GM21619 (cell line): Measurements from ENCODE around the gene FOXO3.

Source experiments
- ATAC-seq: cut with Tn5 transposase; IDR thresholded peaks from one replicate; pipeline ENCODE4 v1.9.1; 2021; ENCODE audit not compliant: unreplicated experiment

FOXO3 gene

DNA sequence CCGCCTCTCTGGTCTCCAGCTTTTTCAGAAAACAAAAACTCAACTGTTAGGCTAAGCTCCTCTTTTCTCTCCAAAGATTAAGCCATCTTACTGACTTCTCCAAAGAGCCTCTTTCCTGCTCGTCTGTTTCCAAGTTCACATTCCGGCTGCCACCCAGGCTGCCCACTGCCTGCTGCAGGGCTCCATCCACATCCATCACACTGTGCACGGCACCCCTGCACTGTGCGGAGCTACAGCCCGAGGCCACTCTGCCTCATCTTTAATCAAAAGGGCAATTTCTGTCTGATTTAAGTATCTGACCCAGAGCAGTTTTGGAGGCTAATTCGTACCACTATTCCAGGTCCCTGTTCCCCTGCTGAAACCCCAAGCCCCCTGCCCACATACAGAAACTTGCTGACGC, 145.9 kb downstream of the FOXO3 start:
- ATAC-seq, result no peak

DNA sequence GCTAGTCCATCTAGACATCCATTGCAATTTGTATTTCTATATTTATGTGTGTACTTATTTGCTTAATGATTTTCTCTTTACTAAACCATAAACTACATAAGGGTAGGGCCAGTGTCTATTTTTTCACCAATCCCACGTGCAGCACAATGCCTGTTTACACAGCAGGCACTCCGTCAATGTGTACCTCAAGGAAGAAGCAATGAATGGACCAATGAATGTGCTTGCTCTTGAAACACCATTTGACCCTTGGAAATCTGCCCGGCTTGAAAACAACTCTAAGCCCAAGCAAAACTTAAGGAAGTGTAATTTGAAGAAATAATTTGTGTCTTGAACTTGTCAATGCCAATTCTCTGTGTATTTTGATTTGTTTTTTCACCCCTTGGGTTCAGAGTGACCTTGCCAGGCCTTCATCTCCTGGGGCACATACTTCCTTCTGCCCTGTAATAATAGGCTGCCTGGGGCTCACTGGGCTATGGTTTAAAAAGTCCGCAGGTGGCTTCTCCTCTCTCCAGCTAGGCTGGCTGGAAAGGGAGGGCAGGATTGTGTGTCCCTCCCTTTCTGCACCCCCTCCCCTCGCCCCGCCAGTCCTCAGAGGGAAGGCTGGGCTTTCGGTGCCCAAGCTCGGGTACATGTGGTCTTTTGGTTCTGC, 146.7 kb downstream of the FOXO3 start:
- no peak for ATAC-seq

DNA sequence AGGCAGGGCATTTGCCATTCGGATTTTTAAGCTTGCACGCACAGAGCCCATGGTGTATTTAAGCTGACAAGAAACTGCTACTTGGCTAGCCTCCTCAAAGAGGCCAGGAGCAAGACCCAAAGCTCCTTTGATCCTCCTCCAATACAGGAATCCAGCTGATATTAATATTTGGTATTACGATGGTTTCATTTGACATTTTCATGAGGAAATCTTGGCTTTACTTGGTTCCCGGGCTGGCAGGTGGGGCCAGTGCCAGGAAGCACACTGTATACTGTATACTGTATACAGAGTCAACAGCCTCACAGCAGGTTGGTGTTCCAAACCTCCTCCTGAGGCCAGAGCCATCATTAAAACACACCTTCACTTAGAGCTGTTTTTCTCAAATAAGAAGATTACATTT, 149.3 kb downstream of the FOXO3 start:
- no peak for ATAC-seq

DNA sequence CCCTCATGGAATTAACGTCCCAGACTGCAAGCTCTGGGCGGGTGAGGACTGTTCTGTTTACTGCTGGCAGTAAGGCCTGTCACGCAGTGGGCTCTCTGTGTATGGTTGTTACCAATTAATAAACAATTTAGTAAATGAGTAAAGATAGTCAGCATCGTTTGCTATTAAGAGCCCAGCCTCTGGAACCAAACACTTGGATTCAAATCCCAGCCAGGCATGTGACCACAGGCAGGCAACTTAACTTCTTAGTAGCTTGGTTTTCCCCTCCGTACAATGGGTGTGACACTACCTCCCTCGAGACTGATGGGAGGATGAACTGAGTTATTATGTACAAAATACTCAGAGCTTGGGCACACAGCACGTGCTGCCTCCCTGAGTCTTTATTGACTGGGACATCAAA, 149.8 kb downstream of the FOXO3 start:
- ATAC-seq, result no peak

DNA sequence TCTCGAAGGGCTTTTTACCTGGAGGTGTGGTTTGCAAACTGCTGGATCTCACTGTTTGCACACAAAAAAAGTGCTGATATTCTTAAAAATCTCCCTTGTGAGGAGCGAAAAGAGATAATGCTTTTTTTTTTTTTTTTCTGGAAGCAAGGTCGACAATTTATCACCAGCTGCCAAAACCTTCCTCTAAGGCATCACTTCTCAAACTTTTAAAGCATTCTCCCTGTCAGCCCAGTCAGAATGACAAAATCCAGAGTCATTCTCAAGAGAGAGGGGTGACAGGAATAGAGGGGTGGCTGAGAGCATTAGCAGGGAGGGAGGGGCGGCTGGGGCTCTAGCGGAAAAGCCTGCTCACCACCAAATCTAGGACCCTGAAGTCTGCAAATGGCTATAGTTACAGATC, 150.4 kb downstream of the FOXO3 start:
- no peak for ATAC-seq

DNA sequence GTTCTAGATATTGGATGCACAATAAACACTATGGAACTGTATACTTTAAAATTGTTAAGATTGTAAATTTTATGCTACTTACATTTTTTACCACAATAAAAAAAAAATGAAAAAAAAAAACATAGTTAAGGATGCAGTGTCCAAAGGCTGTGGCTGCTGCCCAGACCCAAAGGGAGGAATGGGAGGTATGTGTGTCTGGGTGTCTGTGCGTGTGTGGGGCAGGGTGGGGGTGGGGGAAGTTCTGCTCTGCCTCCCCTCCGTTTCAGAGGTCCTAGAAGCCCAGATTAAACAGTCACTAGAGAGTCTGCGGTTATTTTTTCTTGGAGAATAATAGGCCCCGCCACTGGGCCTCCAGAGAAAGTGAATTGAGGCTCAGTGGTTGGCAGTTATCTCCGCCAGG, 151.1 kb downstream of the FOXO3 start:
- ATAC-seq, result no peak

DNA sequence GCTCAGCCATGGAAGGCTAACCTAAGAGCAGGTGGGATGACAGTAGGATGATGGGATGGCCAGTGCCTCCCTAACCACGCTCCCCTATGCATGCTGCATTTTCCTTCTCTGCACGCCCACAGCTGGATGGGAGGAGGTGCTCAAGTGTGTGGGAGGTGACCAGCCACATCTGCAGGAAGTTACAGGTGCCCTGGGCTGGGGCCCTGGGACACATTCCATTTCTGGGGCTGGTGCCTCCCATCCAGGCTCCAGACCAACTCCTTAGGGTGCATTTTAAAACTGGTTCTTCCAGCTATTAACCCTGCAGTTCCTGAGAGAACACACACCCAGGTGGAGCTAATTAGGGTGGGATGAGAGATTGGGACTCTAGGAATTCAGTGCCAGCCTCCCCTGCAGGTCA, 152.2 kb downstream of the FOXO3 start:
- no peak for ATAC-seq

DNA sequence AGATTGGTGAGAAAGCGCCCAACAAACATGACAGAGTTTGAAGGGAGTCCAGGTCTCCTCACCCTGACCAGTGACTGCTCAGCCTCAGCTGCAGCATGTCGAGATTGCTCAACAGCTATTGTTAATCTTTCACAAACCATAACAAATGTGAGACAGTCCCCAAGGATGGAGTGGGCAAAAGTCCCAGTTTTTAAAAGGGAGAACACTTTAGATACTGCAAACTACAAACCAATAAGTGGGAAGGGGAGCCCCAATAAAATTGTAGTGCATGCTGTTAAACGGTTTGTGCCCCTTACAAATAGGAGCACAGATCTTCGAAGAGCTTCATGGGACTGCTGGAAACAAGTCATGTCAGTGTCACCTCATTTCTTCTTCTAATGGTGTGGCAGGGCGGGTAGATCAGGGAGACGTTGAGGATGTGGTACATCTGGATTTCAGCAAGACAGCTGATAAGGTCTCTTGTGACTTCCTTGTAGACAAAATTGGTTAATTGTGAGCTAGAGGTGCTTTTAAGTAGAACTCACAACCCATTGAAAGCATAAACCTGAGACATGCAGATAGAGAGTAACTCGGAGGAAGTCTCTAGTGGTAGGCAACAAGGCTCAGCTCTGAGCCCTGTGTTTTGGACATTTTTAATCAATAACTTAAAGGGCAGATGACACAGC, 153.5 kb downstream of the FOXO3 start:
- no peak for ATAC-seq

DNA sequence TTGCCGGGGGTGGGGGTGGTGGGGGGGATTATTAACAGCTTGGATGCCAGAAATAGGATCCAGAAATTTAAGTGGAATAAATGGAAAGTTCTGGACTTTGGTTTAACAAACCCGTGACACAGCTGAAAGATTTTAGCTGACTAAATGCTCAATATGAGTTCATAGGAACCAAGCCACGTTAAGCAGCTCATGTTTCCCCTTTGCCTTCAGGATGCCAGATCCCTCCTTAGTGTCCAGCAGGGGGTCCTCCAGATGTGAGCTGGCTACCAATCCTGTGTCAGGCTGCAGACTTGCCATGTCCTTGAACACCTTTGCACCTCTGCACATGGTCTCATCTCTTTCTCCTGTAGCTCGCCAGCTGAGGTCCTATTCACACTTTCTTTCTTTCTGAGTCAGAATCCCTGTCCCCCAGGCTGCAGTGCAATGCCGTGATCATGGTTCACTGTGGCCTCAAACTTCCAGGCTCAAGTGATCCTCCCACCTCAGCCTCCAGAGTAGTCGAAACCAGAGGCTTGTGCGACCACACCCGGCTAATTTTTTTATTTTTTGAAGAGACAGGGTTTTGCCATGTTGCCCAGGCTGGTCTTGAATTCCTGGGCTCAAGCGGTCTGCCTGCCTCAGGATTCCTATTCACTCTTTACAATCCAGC, 154.2 kb downstream of the FOXO3 start:
- no peak for ATAC-seq

DNA sequence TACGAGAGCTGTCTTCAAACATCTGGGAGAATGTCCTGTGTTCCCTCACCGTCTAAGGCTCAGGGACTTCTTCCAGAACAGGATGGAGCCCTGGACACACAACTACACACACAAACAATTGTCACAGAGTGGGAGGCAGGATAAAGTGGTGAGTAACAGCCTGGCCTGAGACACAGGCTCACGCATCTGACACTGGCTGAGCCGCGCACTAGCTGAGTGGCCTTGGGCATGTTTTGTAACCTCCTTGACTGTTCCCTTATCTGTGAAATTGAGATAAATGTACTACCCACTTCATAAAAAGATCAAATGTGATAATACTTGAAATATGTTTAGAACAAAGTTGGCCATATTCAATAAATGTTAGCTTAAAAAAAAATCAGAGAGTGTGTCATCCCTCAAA, 155.1 kb downstream of the FOXO3 start:
- ATAC-seq, result no peak

DNA sequence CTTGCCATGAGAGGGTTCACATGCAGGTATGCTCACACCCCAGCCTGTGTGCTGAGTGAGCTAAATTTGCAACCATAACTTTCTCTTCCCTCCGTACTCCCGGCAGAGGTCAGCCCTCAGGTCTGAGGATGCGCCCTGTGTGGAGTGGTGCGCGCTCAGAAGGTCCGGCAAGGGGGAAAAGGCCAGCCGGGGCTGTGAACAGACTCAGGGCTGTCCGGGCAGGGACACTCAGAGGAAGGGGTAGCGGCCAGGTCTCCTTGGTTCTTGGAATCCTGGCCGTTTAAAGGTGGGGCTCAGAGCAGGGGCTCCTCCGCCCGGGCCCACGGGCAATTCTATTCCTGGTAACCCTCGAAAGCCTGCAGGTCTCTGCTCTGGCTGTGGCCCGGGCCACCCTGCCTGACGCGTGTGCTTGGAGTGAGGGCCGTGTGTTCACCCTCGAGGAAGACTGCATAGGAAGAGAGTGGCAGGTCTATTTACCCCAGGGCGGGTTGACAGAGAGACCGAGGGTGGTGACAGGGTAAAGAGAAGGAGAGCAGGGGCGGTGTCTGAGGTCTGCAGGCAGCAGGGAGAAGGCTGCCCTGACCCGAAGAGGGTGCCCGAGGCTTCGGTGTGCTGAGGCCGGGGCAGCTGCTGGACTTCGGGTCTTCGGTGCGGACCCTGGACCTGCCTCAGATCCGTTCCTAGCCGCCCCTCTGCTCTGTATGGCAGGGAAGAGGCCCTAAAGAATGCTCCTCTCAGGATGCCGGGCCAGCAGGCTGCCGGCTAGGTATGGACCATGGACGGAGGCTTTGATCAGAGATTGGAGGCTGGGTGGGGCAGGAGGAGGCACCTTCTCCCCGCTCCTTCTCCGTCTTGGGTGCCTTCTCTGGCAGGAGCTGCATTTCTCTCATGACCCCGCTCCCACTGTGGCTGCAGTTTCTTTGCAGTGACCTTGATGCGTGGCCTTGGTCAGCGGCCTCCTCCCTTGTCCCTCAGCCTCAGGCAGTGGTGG, 156.4 kb downstream of the FOXO3 start:
- no peak for ATAC-seq

DNA sequence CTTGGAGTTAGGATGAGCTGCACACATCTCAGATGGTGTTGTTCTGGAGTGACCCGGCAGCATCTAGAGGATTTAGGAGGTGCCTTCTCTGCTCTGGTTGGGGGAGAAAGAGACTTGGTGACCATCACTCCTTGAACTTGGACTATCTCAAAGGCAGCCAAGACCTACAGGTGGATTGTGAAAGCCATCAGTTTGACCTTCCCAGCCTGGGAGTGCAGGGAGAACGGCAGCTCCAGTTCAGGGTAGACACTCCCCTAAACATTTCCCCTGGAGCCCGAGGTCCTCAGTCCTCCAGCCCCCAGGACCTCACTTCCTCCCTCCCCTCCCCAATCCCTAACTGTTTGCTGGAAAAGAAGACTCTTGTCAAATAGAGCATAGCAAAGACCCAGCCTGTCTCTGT, 158.8 kb downstream of the FOXO3 start:
- ATAC-seq, result no peak

DNA sequence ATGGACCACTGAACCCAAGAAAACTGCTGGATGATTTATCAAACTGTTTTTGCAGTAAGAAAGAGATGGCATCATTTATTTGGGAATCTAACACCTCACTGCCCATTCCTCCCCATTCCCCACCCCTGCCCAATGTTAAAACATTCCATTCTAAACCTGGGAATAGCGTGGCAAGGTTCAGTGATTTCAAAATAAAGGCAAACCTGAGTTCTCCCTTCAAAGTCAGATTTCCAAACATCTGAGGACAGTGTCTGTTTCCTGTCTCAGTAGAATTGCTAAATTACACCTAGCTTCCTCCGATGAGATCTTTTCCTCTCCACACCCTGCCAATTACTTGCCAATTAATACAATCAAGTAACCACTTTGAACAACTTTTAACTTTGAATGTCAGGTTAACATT, 160.1 kb downstream of the FOXO3 start:
- ATAC-seq, result no peak

DNA sequence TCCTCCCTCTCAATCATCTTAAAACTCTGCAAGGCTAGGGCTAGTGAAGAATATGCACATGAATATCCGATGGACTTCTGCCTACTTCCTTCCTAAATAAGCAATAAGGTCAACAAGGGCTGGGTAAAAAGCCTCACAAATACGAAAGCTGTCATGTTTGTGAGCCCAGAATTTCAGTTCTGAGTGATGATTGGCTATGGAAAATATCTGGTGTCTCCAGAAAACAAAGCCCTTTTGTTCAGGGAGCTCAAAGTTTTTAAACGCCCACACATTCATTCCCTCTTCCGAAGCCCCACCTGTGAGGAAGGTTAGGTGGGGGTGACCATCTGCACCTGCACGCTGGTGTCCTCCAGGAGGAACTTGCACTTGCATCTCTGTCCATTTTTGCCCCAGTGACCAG, 160.6 kb downstream of the FOXO3 start:
- ATAC-seq, result no peak

DNA sequence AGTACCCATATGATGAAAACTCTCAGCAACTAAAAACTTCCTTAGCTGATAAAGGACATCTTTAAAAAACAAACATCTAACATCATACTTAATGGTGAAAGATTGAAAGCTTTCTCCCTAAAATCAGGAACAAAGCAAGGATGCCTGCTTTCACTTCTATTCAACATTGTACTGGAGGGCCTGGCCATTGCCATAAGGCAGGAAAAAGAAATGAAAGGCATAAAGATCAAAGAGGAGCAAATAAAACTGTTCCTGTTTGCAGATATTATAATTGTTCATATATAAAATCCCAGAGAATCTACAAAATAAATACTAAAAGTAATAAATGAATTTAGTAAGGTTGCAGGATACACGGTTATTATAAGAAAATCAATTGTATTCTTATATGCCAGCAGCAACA, 162.9 kb downstream of the FOXO3 start:
- no peak for ATAC-seq

DNA sequence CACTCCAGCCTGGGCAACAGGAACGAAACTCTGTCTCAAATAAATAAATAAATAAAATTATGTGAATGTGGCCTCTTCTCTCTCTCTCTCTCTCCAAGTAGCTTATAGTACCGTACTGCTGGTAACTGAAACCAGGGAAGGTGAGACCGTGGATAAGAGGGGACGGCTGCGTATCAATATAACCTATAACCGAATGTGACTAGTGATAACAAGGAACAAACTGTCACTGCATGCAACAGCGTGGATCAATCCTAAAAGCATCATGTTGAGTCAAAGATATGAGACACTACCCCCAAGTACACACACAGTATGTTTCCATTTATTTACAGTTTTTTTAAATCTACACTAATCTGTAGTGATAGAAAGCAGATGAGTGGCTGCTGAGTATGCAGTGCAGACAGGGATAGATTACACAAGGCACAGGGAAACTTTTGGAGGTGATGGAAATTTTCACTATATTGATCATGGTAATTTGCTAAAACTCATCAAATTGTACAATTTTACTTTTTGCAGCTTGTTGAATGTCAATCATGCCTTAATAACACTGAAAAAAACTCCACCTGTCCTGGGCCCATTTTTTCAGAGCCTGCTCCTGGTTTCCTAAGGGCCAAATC, 166.1 kb downstream of the FOXO3 start:
- ATAC-seq, result no peak

DNA sequence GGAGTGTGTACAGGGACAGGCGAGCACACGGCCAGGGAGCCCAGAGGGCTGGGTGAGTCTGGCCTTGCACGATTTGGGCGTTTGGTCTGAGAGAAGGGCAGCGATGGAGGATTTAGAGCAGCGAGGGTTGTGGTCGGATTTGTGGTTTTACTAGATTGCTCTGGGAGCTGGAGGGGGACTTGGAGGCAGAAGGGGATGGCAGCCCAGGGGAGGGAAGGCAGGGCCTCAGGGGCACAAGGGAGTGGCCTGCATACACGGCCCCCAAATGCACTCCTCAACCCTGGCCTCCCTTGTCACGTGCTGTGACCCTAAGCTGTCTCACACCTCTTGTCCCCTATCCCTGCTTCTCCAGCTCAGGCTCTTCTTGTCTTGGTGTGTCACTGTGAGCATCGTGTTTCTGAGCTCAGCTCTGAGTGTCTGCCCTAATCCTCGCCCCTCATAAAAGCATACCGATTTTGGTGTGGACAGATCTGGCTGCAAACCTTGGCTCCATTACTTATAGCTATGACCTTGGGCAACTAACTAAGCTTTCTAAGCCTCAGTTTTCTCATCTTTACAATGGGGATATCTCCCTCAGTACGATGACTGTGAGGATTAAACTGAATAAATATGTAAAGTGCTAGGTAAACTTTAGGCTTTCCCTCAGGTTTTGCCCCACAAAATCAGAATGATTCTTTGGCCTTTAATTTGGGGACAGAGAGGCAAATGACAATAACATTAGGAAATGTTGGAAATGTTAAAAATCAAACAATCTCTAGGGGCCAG, 167.4 kb downstream of the FOXO3 start:
- no peak for ATAC-seq

DNA sequence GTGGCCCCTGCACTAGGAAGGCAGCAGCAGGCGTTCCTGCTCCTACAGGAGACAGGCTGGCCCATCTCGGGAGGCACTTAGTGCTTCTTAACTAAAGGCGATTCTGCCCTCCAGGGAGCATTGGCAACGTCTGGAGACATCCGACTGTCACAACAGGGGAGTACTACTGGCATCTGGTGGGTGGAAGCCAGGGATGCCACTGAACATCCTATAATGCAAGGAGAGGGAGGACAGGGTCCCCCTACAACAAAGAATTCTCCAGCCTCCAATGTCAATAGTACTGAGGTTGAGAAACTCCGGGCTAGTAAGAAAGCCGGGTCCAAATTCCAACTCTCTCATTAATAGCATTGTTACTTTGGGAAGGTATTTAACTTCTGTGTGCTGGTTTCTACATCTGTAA, 168.1 kb downstream of the FOXO3 start:
- ATAC-seq, result no peak

DNA sequence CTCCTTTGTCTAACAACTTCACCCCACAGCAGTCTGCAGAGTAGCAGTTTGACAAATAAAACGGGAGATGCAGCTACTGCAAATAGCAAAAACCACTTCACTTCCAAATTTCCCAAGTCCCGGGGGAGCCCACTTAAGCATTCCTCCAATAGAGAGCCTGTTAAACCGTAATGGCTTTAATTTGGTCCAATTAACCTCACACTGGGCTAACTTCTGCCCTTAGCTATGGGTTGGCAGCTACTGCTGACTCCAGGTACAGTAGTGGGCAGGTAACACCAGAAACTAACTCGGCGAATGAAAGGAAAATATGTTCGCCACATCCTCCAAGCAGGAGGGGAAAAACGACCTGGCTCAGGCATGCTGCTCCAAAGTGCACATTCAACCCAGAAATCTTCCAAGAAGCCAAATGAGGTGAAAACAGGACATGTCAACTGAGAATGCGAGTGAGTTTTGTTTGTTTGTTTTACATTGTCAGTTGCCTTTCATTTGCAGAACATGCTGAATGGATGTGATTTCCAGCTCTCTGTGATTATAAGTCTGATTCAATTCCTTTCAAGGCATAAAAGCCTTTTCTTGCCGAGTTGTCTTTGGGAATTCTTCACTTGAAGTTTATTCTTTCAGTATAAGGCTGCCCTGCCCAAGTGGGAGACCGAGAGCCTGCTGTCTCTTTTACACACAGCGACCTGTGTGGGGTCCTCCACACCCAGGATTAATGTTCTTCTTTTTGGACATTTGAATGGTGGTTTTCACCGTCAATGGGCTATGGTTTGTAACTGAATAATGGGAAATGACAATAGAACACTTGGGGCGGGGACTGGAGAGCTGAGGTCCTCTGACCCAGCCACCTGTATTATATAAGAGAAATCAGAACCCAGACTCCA, 170.2 kb downstream of the FOXO3 start:
- ATAC-seq, result no peak
